HAP-1 (cell line): ENCODE measurements around the gene PTGS1.
"Not testable (repeated sequence)": the region's sequence is repeated elsewhere in the genome, so short reads cannot be mapped to it uniquely, and the experiment has no call there.

Experiments
- DNase-seq, 2 experiments: peaks; one replicate each; pipeline ENCODE4 v3.0.0-alpha.2; 2016 to 2020; ENCODE audit warnings: low spot score in 2 of 2
- H3K27me3 ChIP-seq: fragments of 250-450 bp; sonication (Bioruptor Pico); 2 replicates; pipeline ENCODE4 v1.5.1; 2020; ENCODE audit warnings: low read depth, mild to moderate bottlenecking, moderate library complexity
- H3K36me3 ChIP-seq: fragments of 250-450 bp; sonication (Bioruptor Pico); replicated peaks from 2 replicates; pipeline ENCODE4 v1.5.1; 2020; ENCODE audit warnings: mild to moderate bottlenecking
- H3K4me1 ChIP-seq: fragments of 250-450 bp; sonication (Bioruptor Pico); 2 replicates; pipeline ENCODE4 v1.5.1; 2020; ENCODE audit warnings: mild to moderate bottlenecking
- H3K4me3 ChIP-seq: fragments of 250-450 bp; sonication (Bioruptor Pico); 2 replicates; pipeline ENCODE4 v1.5.1; 2020; ENCODE audit warnings: mild to moderate bottlenecking, moderate library complexity
- H3K9me3 ChIP-seq: fragments of 250-450 bp; sonication (Bioruptor Pico); 2 replicates; pipeline ENCODE4 v1.5.1; 2020; ENCODE audit warnings: mild to moderate bottlenecking, moderate library complexity
- in situ Hi-C: fragments of 300-500 bp; cut with MboI; formaldehyde crosslinking; loops from 3 replicates; pipeline ENCODE4 v1.14.3; 2020; ENCODE audit warnings: low sequenced_read_pairs, inconsistent platforms, mixed read lengths

Gene PTGS1

GRCh38 chr9:122405304-122406069 is 34.7 kb downstream of the PTGS1 start:
- in situ Hi-C loops, H3K27me3 ChIP-seq, DNase-seq, H3K4me3 ChIP-seq, H3K9me3 ChIP-seq, H3K36me3 ChIP-seq, H3K4me1 ChIP-seq: not testable (repeated sequence)

GRCh38 chr9:122406070-122406890 is 35.5 kb downstream of the PTGS1 start:
- H3K36me3 ChIP-seq: no peaks in the 10 kb centered on the region
- no peaks in the 10 kb centered on the region for H3K27me3 ChIP-seq
- in situ Hi-C loops: no loop called here
- no peaks in the 10 kb centered on the region for H3K4me1 ChIP-seq
- no peaks in the 10 kb centered on the region for H3K9me3 ChIP-seq
- DNase-seq: no peak
- H3K4me3 ChIP-seq: no peak overlapping the region

GRCh38 chr9:122414108-122414507 is 43.3 kb downstream of the PTGS1 start:
- H3K4me3 ChIP-seq, H3K27me3 ChIP-seq, H3K9me3 ChIP-seq, in situ Hi-C loops, H3K4me1 ChIP-seq, H3K36me3 ChIP-seq: not testable (repeated sequence)
- peak in 1 of 2 experiments; percentile 15 for DNase-seq

- Histone ChIP-seq H3K4me1 (no peaks in the 10 kb centered on the region), H3K9me3 (no peaks in the 10 kb centered on the region; the same call in 1 of the 2 replicates), H3K4me3 (no peak overlapping the region), H3K36me3 (no peaks in the 10 kb centered on the region), H3K27me3 (no peaks in the 10 kb centered on the region)
- in situ Hi-C loops: no loop called here
- DNase-seq: no peak
Observed at GRCh38 chr9:122418016-122418415, 47.2 kb downstream of the PTGS1 start.

GRCh38 chr9:122420315-122420714 is 49.5 kb downstream of the PTGS1 start:
- in situ Hi-C loops: no loop called here
- H3K4me1 ChIP-seq: no peaks in the 10 kb centered on the region
- H3K4me3 ChIP-seq: no peak overlapping the region
- no peak for DNase-seq
- H3K27me3 ChIP-seq: no peaks in the 10 kb centered on the region
- no peaks in the 10 kb centered on the region for H3K36me3 ChIP-seq
- no peaks in the 10 kb centered on the region; the same call in 1 of the 2 replicates for H3K9me3 ChIP-seq

GRCh38 chr9:122425087-122425486 is 54.3 kb downstream of the PTGS1 start:
- Histone ChIP-seq H3K36me3 (no peaks in the 10 kb centered on the region), H3K4me3 (no peak overlapping the region), H3K27me3 (no peaks in the 10 kb centered on the region), H3K4me1 (no peaks in the 10 kb centered on the region), H3K9me3 (no peaks in the 10 kb centered on the region; the same call in 1 of the 2 replicates)
- in situ Hi-C loops: no loop called here
- no peak for DNase-seq

- H3K36me3 ChIP-seq: no peaks in the 10 kb centered on the region
- H3K9me3 ChIP-seq: no peaks in the 10 kb centered on the region
- no peaks in the 10 kb centered on the region for H3K4me1 ChIP-seq
- H3K27me3 ChIP-seq: no peaks in the 10 kb centered on the region
- in situ Hi-C loops: no loop called here
- DNase-seq: no peak
- H3K4me3 ChIP-seq: no peak overlapping the region
Observed at GRCh38 chr9:122426723-122427122, 55.9 kb downstream of the PTGS1 start.

GRCh38 chr9:122442568-122442967 is 71.7 kb downstream of the PTGS1 start:
- Histone ChIP-seq H3K36me3 (no peaks in the 10 kb centered on the region), H3K9me3 (no peaks in the 10 kb centered on the region), H3K4me3 (no peak overlapping the region), H3K27me3 (0 out of 2 replicates have a peak, but pooled peaks cover 2% of the 10 kb centered on the region), H3K4me1 (no peaks in the 10 kb centered on the region)
- no peak for DNase-seq
- in situ Hi-C loops: no loop called here

GRCh38 chr9:122444041-122444733 is 73.4 kb downstream of the PTGS1 start:
- in situ Hi-C loops: no loop called here
- H3K9me3 ChIP-seq: no peaks in the 10 kb centered on the region
- H3K4me1 ChIP-seq: no peaks in the 10 kb centered on the region
- no peak overlapping the region for H3K4me3 ChIP-seq
- no peak for DNase-seq
- H3K27me3 ChIP-seq: 0 out of 2 replicates have a peak, but pooled peaks cover 2% of the 10 kb centered on the region
- no peaks in the 10 kb centered on the region for H3K36me3 ChIP-seq
